ELR (cell line): Measurements from ENCODE around the gene MIS18A.

Source experiments
- DNase-seq: peaks from one replicate; pipeline ENCODE4 v3.0.0-alpha.2; 2015; ENCODE audit warnings: low read depth

The MIS18A gene

GRCh38 chr21:32252136-32252535, 26.7 kb downstream of the MIS18A start:
- DNase-seq = no peak

GRCh38 chr21:32249511-32250280, 29.2 kb downstream of the MIS18A start:
- no peak for DNase-seq

GRCh38 chr21:32248571-32249461, 30.0 kb downstream of the MIS18A start:
- DNase-seq = no peak

GRCh38 chr21:32246571-32247140, 32.2 kb downstream of the MIS18A start:
- no peak for DNase-seq

- no peak for DNase-seq
Observed at GRCh38 chr21:32245971-32246370, 32.9 kb downstream of the MIS18A start.

GRCh38 chr21:32240851-32241687, 37.8 kb downstream of the MIS18A start:
- DNase-seq = no peak

- DNase-seq = no peak
Observed at GRCh38 chr21:32239551-32239950, 39.3 kb downstream of the MIS18A start.

- DNase-seq = no peak
Observed at GRCh38 chr21:32238063-32238462, 40.8 kb downstream of the MIS18A start.

GRCh38 chr21:32237021-32237420, 41.8 kb downstream of the MIS18A start:
- DNase-seq = no peak

GRCh38 chr21:32233722-32234301, 45.0 kb downstream of the MIS18A start:
- no peak for DNase-seq

- no peak for DNase-seq
Observed at GRCh38 chr21:32233055-32233546, 45.7 kb downstream of the MIS18A start.

GRCh38 chr21:32226444-32226843, 52.4 kb downstream of the MIS18A start:
- DNase-seq = no peak
